Parathyroid adenoma (tissue), 2 donors: ENCODE data around the gene BMP5.

ENCODE experiments used
- H2AFZ ChIP-seq: fragments of 300-600 bp; sonication (generic); one replicate; pipeline ENCODE4 v1.7.0; 2017; ENCODE audit warnings: antibody characterized with exemption, mild to moderate bottlenecking
- H3K27ac ChIP-seq: fragments of 300-600 bp; sonication (generic); one replicate; pipeline ENCODE4 v1.7.0; 2017
- H3K27me3 ChIP-seq: fragments of 300-600 bp; sonication (generic); one replicate; pipeline ENCODE4 v1.7.0; 2017; ENCODE audit warnings: low read length; ENCODE audit not compliant: control insufficient read depth, insufficient read depth
- H3K36me3 ChIP-seq: fragments of 300-600 bp; sonication (generic); one replicate; pipeline ENCODE4 v1.7.0; 2017; ENCODE audit warnings: low read length; ENCODE audit not compliant: control insufficient read depth, insufficient read depth
- H3K4me1 ChIP-seq: fragments of 300-600 bp; sonication (generic); one replicate; pipeline ENCODE4 v1.7.0; 2017; ENCODE audit warnings: control low read depth
- H3K4me2 ChIP-seq: fragments of 300-600 bp; sonication (generic); one replicate; pipeline ENCODE4 v1.7.0; 2017; ENCODE audit warnings: low read length
- H3K4me3 ChIP-seq: fragments of 300-600 bp; sonication (generic); one replicate; pipeline ENCODE4 v1.7.0; 2017; ENCODE audit warnings: low read depth, low read length
- H3K79me2 ChIP-seq: fragments of 300-600 bp; sonication (generic); one replicate; pipeline ENCODE4 v1.7.0; 2017; ENCODE audit warnings: control low read depth
- H3K9ac ChIP-seq: fragments of 300-600 bp; sonication (generic); one replicate; pipeline ENCODE4 v1.7.0; 2017; ENCODE audit warnings: mild to moderate bottlenecking
- H3K9me3 ChIP-seq: fragments of 300-600 bp; sonication (generic); one replicate; pipeline ENCODE4 v1.7.0; 2017; ENCODE audit warnings: low read length; ENCODE audit not compliant: control insufficient read depth
- CTCF ChIP-seq: fragments of 300-600 bp; sonication (generic); IDR thresholded peaks from one replicate; pipeline ENCODE4 v1.7.0; 2017; ENCODE audit warnings: antibody characterized with exemption, mild to moderate bottlenecking
- donor health status: primary hyperparathyroidism.

BMP5 gene

DNA sequence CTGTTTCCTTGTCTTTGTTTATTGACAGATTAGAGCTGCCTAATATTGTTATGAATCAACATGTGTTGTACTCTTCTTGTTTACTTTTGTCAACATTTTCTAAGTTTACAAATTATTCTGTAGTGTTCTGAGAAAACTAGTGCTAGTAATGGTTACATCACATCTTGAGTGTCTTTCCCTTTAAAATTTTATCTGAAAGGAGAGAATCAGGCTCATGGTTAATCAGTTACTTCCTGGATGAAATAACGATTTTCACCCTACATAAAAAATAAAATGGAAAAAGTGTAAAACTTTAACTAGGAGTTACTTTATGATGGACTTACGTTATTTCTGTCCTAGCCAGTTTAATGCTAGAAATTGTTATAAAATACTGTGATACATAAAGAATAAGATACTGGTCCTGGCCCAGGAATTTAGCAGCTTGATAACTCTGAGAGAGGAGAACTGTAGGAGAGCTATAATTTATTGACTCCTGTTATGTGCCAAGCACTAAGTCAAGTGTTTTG is 26.4 kb upstream of the BMP5 start:
- no peaks in the 10 kb centered on the region for H3K4me1 ChIP-seq
- H2AFZ ChIP-seq: no peak overlapping the region
- H3K36me3 ChIP-seq: no peaks in the 10 kb centered on the region
- H3K79me2 ChIP-seq: no peaks in the 10 kb centered on the region
- no peaks in the 10 kb centered on the region for H3K27me3 ChIP-seq
- H3K9me3 ChIP-seq: no peaks in the 10 kb centered on the region
- no peak overlapping the region for H3K4me3 ChIP-seq
- H3K4me2 ChIP-seq: no peak overlapping the region
- H3K27ac ChIP-seq: no peak overlapping the region
- no peak overlapping the region for H3K9ac ChIP-seq
- TF ChIP-seq CTCF: no peak

- no peak overlapping the region for H3K4me3 ChIP-seq
- H3K9me3 ChIP-seq: no peaks in the 10 kb centered on the region
- H3K4me1 ChIP-seq: no peaks in the 10 kb centered on the region
- H3K4me2 ChIP-seq: no peak overlapping the region
- no peaks in the 10 kb centered on the region for H3K36me3 ChIP-seq
- no peak for TF ChIP-seq CTCF
- no peak overlapping the region for H2AFZ ChIP-seq
- H3K27ac ChIP-seq: no peak overlapping the region
- H3K27me3 ChIP-seq: no peaks in the 10 kb centered on the region
- no peaks in the 10 kb centered on the region for H3K79me2 ChIP-seq
- H3K9ac ChIP-seq: no peak overlapping the region
Measured at GRCh38 chr6:55898342-55898741, 23.0 kb upstream of the BMP5 start.

DNA sequence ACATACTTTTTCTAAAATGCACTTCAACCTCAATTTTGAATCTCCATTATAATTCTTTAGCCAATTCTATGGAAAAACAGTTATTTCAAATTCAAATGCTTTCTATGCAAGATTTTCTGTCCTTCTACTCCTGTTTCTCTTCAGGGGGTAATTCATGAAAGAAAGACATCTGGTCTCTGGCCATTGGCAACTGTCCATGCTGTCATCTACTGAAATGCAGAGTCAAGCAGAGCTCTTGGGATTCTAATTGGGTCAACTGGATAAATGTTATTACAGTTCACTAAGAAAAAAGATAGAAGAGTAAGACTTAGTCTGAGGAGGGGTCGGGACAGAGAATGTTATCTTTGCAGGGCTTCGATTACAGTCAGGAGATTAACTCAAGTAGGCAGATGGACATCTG is 22.0 kb upstream of the BMP5 start:
- Histone ChIP-seq H3K9ac (no peak overlapping the region), H3K4me2 (no peak overlapping the region), H3K27ac (no peak overlapping the region), H3K36me3 (no peaks in the 10 kb centered on the region), H2AFZ (no peak overlapping the region), H3K4me1 (no peaks in the 10 kb centered on the region), H3K79me2 (no peaks in the 10 kb centered on the region), H3K27me3 (no peaks in the 10 kb centered on the region), H3K9me3 (no peaks in the 10 kb centered on the region), H3K4me3 (no peak overlapping the region)
- TF ChIP-seq CTCF: no peak

DNA sequence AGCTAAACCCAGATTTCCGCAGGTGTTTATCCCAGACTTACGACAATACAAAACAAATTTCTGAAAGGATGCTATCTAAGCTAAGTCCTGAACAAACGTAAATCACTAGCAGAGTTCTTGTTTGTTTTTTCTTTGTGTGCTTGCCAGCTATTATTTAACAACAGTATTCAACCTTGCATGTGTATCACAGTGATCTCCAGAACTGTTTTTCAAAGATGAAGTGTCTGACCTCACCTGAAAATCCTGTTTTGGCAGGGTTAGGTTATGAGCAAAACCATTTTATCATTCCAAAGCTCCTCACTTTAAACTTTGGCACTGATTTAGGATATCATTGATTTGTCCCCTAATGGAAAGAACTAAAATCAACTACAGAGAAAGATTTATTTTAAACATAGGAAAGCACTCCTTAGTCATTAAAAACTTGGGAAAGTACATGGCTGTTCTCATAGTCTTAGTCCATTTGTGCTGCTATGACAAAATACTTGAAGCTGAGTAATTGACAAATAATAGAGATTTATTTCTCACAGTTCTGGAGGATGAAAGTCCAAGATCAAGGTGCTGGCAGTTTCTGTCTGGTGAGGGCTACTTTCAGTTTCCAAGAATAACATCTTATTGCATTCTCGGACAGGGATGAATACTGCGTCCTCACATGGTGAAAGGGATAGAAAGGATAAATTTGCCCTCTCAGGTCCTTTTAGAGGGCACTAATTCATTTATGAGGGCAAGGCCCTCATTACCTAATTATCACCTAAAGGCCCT is 20.8 kb upstream of the BMP5 start:
- no peaks in the 10 kb centered on the region for H3K4me1 ChIP-seq
- no peak overlapping the region for H3K9ac ChIP-seq
- no peak for TF ChIP-seq CTCF
- H3K36me3 ChIP-seq: no peaks in the 10 kb centered on the region
- no peak overlapping the region for H3K4me3 ChIP-seq
- H3K27ac ChIP-seq: no peak overlapping the region
- no peaks in the 10 kb centered on the region for H3K9me3 ChIP-seq
- no peak overlapping the region for H3K4me2 ChIP-seq
- H2AFZ ChIP-seq: no peak overlapping the region
- no peaks in the 10 kb centered on the region for H3K27me3 ChIP-seq
- H3K79me2 ChIP-seq: no peaks in the 10 kb centered on the region

DNA sequence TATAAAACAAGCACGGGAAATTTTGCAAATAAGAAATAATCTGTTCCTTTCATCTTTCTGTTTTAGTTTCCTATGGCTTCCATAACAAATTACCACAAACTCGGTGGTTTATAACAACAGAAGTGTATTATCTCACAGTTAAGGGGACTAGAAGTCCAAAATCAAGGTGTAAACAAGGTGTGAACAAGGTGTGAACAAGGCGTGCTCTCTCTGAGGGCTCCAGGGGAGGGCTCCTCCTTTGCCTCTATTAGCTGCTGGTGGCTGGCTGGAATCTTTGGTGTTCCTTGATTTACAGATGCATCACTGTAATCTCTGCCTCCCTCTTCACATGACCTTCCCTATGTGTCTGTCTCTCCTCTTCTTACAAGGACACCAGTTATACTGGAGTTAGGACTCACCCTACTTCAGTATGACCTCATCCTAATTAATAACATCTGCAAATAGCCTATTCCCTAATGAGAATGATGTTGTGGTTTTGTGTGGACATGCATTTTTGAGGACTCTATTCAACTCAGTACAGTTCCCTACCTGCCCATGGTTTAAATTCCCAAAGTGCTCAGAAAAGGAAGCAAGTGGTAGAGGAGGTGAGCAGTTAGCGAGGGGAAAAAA is 17.5 kb upstream of the BMP5 start:
- no peaks in the 10 kb centered on the region for H3K79me2 ChIP-seq
- H3K27ac ChIP-seq: no peak overlapping the region
- no peak for TF ChIP-seq CTCF
- no peak overlapping the region for H3K4me3 ChIP-seq
- H3K36me3 ChIP-seq: no peaks in the 10 kb centered on the region
- H3K4me1 ChIP-seq: no peaks in the 10 kb centered on the region
- H3K27me3 ChIP-seq: no peaks in the 10 kb centered on the region
- H3K9me3 ChIP-seq: no peaks in the 10 kb centered on the region
- no peak overlapping the region for H3K4me2 ChIP-seq
- no peak overlapping the region for H2AFZ ChIP-seq
- H3K9ac ChIP-seq: no peak overlapping the region
